ENCODE results near the gene EYS.
"Not testable (repeated sequence)": the region's sequence is repeated elsewhere in the genome, so short reads cannot be mapped to it uniquely, and the experiment has no call there.

The EYS gene

DNA sequence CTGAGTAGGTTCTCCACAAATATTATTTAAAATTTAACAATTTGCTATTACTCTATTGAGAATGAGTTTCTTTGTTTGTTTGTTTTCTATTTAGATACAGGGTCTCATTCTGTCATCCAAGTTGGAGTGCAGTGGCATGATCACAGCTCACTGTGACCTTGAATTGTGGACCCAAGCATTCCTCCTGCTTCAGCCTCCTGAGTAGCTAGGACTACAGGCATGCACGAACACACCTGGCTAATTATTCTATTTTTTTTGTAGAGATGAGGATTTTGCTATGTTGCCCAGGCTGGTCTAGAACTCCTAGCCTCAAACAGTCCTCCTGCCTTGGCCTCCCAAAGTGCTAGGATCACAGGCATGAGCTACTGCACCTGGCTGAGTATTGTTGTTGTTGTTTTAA lies 1949.2 kb downstream of the EYS start:
- no peak for FAIRE-seq

DNA sequence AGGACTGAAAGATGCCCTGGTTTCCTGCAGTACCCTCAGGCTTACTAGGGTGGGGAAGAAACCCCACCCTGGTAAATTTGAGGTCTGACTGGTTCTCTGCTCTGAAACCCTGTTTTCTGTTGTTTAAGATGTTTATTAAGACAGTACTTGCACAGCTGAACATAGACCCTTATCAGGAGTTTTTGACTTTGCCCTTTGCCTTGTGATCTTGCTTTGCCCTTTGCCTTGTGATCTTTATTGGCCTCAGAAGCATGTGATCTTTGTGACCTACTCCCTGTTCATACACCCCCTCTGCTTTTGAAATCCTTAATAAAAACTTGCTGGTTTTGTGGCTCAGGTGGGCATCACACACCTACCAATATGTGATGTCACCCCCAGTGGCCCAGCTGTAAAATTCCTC lies 1949.8 kb downstream of the EYS start:
- FAIRE-seq = not testable (repeated sequence)

More for the DNA sequence above, 1949.2 kb downstream of the EYS start:
- DNase-seq (ENCODE audit: extremely low spot score, insufficient read length, low read depth) = no peak

DNA sequence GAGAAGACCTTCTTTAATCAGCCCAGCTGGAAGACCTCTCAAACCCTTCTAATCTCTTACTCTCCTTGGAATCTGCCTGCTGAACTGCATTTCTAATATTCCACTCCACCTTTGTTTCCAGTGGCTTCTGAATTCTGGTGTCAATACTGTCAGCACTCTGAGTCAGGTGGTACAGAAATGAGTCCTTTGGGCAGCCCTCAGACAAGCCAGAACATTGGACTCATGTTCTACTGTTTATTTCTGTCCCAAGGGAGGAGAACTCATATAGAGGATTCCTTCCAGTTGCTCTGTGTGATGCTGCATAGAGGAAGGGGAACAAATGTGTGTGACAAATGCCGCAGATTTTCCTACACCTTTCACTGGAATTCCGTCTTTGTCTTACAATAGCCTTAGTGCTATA lies 1956.6 kb downstream of the EYS start:
- no peak for DNase-seq (ENCODE audit: extremely low spot score, insufficient read length, low read depth)
- FAIRE-seq = no peak

More for the DNA sequence above, 1949.8 kb downstream of the EYS start:
- not testable (repeated sequence) for DNase-seq (ENCODE audit: extremely low spot score, insufficient read length, low read depth)

DNA sequence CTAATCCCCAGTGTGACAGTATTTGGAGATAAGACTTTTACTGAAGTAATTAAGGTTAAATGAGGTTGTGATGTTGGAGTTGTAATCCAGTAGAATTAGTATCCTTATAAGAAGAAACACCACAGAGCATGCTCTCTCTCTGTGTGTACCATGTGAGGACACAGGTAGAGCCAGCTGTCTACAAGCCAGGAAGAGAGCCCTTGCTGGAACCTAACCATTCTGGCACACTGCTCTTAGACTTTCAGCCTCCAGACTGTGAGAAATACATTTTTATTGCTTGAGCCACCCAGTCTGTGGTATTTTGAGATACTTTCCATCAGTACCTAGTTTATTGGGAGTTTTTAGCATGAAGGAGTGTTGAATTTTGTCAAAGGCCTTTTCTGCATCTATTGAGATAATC lies 1961.2 kb downstream of the EYS start:
- no peak for FAIRE-seq
- no peak for DNase-seq (ENCODE audit: extremely low spot score, insufficient read length, low read depth)

DNA sequence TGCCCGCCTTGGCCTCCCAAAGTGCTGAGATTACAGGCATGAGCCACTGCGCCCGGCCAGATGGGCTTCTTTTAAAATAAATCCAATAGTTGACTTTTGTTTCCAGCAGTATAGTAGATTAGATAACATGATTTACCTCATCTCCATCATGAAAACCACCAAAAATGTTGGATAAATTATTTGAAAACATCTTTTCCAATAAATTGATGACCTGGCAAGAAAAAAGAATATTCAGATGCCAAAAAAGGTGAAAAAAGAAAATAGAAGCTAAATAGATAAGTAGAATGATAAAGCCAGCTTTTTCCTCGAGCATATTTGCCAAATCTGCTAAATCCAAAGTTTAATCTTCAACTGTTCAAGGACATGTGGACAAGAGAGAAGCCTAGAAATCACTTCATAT lies 1962.2 kb downstream of the EYS start:
- FAIRE-seq = no peak
- DNase-seq (ENCODE audit: extremely low spot score, insufficient read length, low read depth) = no peak

DNA sequence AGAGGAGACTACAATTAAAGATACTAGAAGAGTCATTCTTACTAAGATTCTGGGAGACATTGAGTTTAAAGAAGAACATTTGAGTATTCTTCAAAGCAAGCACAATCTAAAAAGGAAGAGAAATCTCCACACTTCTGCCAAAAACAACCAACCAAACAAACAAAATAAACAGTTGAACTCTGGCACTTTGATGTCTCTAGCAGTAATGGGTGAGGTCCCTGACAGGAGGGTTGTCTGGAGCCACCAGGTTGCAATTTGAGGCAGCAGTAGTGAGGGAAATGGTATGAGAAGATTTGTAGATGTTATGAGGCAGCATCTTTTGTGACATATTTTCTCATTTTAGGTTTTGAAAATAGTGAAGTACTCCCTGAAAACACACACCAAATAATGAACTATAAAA lies 1963.3 kb downstream of the EYS start:
- FAIRE-seq (no peak), DNase-seq (ENCODE audit: extremely low spot score, insufficient read length, low read depth) (no peak)

DNA sequence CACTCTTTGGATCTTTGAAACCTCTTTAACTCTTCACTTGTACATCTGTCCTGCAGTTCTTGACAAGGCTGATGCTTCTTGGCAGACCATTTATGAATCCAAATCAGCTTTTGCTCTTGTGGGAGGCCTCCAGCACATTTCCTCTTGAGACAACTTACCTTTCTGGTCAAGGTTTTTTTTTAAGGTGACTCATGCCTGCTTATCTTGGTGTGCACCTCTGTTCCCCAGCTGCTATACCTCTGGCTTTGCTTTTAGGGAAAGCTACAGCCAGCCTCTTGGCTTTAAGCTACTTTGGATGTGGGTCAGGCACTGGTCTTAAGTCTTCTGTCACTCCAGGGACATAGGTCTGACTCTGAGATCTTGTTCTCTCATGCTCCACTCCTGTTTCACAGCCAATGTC lies 1965.0 kb downstream of the EYS start:
- DNase-seq (ENCODE audit: extremely low spot score, insufficient read length, low read depth) = no peak
- no peak for FAIRE-seq

DNA sequence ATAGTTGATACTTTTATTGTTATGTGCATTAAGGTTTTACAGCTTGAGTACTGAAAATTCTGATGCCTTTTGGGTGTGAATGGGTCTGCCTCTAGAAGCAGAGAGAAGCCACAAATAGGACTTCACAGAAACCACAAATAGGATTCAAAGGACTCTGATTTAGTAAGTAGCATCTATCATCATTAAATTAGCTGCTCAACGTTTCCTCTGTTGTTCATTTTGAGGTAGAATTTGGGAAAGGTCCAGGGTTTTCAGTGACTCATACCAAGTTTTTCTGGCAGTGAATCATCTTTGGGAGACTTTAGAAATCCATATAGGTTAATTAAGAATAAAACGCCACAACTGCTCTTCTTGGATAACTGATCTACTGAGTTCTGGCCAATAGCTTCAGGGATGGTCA lies 1966.3 kb downstream of the EYS start:
- FAIRE-seq = no peak

DNA sequence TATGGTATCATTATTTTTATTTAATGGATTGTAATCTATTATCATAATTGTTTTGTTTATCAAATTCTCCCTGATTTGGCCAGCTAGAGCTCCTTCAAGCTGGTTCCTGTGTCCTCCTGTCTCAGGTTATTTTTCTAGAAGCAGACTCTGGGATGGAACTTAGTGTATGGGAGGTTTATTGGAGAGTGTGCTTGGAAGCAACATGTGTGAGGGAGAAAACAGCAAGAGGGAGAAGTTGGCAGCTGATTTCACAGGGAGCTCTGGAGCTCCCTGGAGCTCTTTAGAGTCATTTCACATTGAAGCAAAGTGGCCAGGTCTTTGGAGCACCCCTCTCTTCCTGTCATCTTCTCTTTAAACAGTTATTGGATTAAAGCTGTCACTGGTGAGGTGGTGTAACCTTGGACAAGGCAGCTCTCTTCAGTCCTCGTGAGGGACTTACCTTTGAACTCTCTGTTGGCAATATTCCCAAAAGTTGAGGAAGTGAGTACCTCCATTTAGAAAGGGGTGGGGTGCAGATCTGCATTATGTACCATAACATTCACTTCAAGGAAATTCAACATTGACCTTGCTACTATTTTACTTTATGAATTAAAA lies 1967.8 kb downstream of the EYS start:
- FAIRE-seq (no peak), DNase-seq (ENCODE audit: extremely low spot score, insufficient read length, low read depth) (no peak)

More for the DNA sequence above, 1966.3 kb downstream of the EYS start:
- DNase-seq (ENCODE audit: extremely low spot score, insufficient read length, low read depth) = no peak

DNA sequence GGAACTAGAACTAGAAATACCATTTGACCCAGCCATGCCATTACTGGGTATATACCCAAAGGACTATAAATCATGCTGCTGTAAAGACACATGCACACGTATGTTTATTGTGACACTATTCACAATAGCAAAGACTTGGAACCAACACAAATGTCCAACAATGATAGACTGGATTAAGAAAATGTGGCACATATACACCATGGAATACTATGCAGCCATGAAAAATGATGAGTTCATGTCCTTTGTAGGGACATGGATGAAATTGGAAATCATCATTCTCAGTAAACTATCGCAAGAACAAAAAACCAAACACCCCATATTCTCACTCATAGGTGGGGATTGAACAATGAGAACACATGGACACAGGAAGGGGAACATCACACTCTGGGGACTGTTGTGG lies 1968.8 kb downstream of the EYS start:
- DNase-seq (ENCODE audit: extremely low spot score, insufficient read length, low read depth); FAIRE-seq: not testable (repeated sequence)

DNA sequence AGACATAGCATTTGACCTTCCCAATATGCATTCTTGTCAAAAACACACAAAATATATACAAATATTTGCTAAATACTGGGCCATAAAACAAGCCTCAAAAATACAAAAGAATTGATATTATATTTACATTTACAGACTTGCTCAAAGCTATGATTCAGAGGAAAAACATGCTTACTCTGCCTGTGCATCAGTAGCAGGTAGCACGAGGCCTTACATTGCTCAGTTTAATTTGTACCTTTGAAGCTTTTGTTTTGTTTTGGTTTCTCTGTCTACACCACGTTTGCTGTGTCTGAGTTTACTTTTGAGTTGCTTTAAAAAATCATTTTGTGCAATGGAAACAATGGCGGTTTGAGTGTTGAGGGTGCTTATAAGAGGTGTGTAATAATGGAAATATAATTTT lies 1972.1 kb downstream of the EYS start:
- FAIRE-seq (no peak), DNase-seq (ENCODE audit: extremely low spot score, insufficient read length, low read depth) (no peak)

DNA sequence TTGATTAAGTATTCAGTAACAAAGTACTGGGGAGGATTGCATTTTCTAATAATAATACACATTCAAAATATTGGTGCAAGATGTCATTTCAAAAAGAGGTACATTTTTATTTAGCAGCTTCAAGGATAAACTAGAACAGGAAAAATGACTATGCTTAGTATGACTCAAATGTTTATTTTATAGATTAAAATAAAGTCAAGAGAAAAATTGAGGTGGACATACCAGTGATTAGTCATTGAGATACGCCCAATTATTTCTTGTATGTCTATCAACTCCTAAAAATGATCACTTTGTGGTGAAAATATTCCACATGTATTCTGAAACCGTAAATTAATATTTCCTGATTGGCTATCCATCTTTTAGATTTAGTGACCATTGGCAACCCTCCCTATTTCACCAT lies 1974.7 kb downstream of the EYS start:
- FAIRE-seq = no peak
- no peak for DNase-seq (ENCODE audit: extremely low spot score, insufficient read length, low read depth)

DNA sequence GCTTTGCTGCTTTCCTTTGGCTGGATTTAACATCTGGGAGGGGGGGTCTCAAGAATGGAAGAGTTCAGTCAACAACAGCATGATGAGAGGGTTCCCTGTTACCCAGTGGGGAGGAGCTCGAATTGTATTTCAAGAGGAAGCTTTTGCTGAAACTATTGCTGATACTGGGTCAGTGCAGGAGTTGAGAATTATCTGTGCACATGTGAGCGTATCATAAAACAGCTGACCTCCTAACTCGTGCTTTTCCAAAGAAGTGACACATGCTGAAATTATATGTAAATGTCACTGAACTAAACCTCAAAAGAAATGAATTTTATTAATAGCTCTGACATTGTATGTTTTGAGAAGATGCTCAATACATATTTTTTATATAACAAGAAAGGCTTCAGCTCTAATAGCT lies 1975.1 kb downstream of the EYS start:
- FAIRE-seq (no peak), DNase-seq (ENCODE audit: extremely low spot score, insufficient read length, low read depth) (no peak)

DNA sequence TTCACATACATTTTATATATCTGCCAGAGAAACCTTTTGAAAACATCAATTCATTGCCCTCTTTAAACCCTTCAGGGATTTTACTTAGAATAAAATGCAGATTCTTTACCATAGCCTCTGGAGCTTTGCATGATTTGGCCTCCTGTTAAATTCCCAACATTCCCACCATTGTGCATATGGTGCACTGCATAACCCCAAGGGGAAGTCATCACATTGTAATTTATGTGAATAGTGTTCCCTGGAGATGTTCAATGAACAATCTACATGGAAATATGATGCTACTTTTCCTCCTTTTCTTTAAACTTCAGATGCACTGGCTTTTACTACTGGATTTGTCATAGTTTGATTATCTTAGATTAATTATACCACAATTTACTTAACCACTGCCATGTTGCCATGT lies 1976.7 kb downstream of the EYS start:
- DNase-seq (ENCODE audit: extremely low spot score, insufficient read length, low read depth) = no peak
- no peak for FAIRE-seq

DNA sequence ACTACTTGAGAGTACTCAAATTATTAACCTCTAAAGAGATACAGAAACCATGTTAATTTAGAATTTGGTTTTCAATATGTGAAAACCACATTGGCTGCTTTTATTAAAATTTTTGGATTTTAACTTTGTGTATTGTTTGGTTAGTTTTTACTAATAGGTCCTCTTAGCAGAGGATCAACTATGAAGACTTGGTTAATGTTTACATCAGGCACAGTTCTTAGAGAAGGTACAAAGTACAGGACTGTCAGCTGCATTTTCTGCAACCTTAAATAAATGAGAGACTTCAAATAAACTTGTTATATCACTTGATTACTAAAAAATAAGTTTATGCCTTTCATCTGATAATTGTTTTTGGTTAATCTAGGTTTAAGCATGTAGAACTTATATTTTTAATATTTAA lies 1982.3 kb downstream of the EYS start:
- DNase-seq (ENCODE audit: extremely low spot score, insufficient read length, low read depth) = no peak
- no peak for FAIRE-seq

DNA sequence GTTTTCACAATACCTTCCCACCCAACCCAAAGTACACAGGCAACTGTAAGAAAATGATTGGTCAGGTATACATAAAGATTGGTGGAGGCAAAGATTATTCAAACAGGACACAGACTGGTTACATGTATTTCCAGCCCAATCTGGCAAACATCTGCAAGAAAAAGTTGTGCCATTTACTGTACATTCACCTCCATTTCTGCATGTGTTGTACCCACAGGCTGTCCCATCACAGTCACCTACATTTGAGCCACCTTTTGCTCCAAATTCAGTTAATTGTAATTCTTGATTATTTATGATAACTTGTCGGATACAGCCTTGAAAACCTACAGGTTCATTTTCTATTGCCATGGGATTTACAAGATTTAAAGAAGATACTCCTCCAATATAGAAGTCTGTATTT lies 1985.8 kb downstream of the EYS start:
- FAIRE-seq = no peak
- no peak for DNase-seq (ENCODE audit: extremely low spot score, insufficient read length, low read depth)

DNA sequence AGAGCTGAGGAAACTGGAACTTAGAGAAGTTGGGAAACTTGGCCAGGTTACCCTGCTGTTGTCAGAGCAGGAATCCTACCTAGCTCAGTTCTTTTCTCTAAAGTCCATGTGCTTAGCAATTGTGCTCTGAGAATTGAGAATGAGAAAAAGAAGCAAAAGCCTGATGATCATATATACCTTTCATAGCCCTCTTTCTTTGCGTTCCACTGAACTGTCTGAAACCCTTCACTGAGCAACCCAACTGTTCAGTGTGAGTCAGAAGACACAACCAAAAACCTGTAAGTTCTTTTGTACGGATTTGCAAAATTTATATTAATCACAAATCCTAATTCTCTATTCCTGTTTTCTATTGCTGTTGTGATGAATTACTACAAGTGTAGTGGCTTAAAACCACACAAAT lies 1990.9 kb downstream of the EYS start:
- FAIRE-seq (no peak), DNase-seq (ENCODE audit: extremely low spot score, insufficient read length, low read depth) (no peak)

DNA sequence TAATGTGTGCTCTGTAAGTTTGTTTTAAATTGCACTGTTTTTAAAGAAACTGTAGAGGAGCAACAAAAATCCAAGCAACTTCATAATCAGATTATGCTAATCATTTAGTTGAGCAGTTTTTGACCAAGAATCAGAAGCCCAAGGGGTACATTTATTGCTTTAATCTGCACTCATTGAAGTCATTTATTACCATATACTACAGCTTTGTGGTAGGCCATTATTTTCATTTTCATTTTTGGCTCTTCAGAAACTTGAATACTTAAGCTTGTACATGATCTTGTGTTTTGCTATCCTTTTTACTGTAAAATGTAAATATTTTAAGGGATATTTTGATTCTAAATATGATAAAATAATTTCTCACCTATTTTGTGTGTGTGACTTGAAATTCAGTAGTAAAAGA lies 1992.9 kb downstream of the EYS start:
- FAIRE-seq (no peak), DNase-seq (ENCODE audit: extremely low spot score, insufficient read length, low read depth) (no peak)

DNA sequence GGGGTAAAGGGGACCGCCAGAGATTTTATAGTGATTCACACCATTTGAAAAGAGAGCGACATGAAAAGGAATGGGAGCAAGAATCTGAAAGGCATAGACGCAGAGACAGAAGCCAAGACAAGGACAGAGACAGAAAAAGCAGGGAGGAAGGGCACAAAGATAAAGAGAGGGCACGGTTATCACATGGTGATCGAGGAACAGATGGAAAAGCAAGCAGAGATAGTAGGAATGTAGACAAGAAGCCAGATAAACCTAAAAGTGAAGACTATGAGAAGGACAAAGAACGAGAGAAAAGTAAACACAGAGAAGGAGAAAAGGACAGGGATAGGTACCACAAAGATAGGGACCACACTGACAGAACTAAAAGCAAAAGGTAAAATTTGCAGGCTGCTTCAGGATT lies 1993.7 kb downstream of the EYS start:
- FAIRE-seq (no peak), DNase-seq (ENCODE audit: extremely low spot score, insufficient read length, low read depth) (no peak)

DNA sequence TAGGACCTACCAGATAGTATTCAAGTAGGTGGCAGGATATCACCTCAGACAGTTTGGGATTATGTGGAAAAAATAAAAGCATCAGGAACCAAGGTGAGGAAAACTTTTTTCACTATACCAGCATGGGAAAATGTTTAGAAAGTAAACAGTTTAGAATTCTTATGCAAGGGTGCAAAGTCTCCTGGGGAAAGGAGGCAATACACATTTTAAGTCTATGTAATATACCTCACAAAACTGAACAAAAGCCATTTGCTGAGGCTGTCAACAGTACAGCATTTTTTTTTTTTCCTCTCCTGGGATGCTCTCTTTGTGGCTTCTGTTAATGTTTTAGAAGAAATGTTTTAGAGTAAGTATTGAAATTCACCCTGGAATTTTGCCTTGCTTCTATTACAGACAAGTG lies 1997.9 kb downstream of the EYS start:
- DNase-seq (ENCODE audit: extremely low spot score, insufficient read length, low read depth) = no peak
- no peak for FAIRE-seq

DNA sequence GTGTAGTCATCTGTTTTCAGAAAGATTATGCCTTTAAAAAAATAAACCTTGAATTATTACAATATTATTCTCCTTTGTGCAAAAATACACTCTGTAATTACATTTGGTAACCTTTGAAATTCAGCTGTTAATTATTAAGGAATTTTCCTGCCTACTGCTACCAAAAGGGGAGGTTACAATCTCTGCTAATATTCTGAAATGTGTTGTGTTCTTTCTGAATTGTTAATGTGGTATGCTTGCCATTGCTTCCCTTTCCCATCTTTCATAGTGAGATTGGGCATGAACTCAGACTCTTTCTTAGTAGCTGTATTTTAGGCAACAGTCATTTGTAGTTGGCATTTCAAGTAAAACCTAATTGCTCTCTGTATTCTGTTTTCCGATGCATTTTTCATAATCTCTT lies 1998.4 kb downstream of the EYS start:
- FAIRE-seq (no peak), DNase-seq (ENCODE audit: extremely low spot score, insufficient read length, low read depth) (no peak)

DNA sequence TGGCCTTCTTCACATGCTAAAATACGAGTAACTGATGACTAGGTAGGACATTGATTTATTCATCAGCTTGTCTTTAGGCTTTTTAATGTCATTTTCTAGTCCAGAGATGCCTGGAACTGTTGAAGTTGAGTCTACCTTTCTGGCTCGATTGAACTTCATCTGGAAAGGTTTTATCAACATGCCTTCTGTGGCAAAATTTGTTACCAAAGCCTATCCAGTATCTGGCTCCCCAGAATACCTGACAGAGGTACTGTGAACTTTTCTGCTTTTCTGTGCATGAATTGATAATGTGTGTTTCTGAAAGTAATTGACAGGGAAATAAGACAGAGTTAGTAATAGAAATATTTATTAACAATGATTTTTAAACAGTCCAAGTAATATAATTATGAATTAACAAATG lies 2000.4 kb downstream of the EYS start:
- DNase-seq (ENCODE audit: extremely low spot score, insufficient read length, low read depth) (no peak), FAIRE-seq (no peak)

DNA sequence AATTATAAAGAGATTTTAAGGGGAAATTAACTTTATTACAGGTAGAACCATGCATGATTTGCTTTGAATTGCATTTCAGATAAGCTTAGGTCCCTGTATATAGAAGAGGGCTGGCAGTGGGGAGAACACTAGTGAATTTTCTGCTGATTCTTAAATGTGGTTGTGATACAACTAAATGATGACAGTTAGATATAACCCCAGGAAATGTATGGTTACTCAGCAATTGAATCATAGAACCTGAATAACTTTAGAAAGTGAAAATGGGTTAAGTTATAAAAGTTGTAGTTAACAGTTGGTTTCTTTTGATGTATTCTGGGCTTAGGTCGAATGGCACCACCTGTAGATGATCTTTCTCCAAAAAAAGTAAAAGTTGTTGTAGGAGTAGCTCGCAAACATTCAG lies 2001.3 kb downstream of the EYS start:
- FAIRE-seq (no peak), DNase-seq (ENCODE audit: extremely low spot score, insufficient read length, low read depth) (no peak)

Data from GM18507 (cell line).